ENCODE results near the gene TUBB4A. TPM values are rescaled to one million over a fixed set of nuclear protein-coding genes. Genes with fewer than 3 reads are reported as not detected.

Gene TUBB4A
- total RNA-seq, 1 experiment from 2014 or later = 4.4 TPM

- intact Hi-C loops (cut with micrococcal nuclease; ENCODE audit: unreplicated experiment) (no loop called here), in situ Hi-C loops (cut with HindIII; ENCODE audit: low pct_unique_long_range_greater_than_20kb, low sequenced_read_pairs) (no loop called here)
- ChIA-PET POLR2A (interaction anchor here (0.6 kb wide), 1 partner anchor 20 kb away, joined by 5 read pairs; no protein-coding TSS in a partner anchor), CTCF (no interaction called here)
- no peak for TF ChIP-seq SIN3A (IDR thresholded peaks at IDR 0.05; ENCODE audit: borderline replicate concordance, insufficient read depth, low read depth, low read length)
- TF ChIP-seq POLR2AphosphoS5 (IDR thresholded peaks at IDR 0.05; ENCODE audit: low read depth, low read length) = no peak
- no peak for TF ChIP-seq TCF7L2 (IDR thresholded peaks at IDR 0.05; ENCODE audit: low read depth, low read length)
- Histone ChIP-seq H3K9me3 (ENCODE audit: control insufficient read depth, insufficient read depth, low read depth, low read length) (no peaks in the 10 kb centered on the region), H3K4me3 (ENCODE audit: low read depth in 2 of 2, low read length in 2 of 2) (peak overlapping the region; percentile 33 to 58), H3K4me1 (ENCODE audit: control insufficient read depth, insufficient read depth, low read length) (no peaks in the 10 kb centered on the region), H3K36me3 (ENCODE audit: control insufficient read depth, insufficient read depth, low read length) (no peaks in the 10 kb centered on the region), H3K27me3 (ENCODE audit: control insufficient read depth, insufficient read depth, low read length) (no peaks in the 10 kb centered on the region), H3K27ac (ENCODE audit: low read length) (no peak overlapping the region; the same call in 1 of the 2 replicates)
- DNase-seq (ENCODE audit: low read depth, low spot score) = no peak
- no peak for ATAC-seq
- BruUV-seq (replicated peaks) = no TSS peak
Observed at GRCh38 chr19:6476896-6477431, 25.1 kb downstream of the TUBB4A start.

- no peak for TF ChIP-seq SIN3A (IDR thresholded peaks at IDR 0.05; ENCODE audit: borderline replicate concordance, insufficient read depth, low read depth, low read length)
- TF ChIP-seq CTCF (IDR thresholded peaks at IDR 0.05) = no peak
- TF ChIP-seq REST (IDR thresholded peaks at IDR 0.05; ENCODE audit: insufficient read depth in 1 of 2, low read depth in 2 of 2, low read length in 1 of 2) = no peak
- TF ChIP-seq TCF7L2 (IDR thresholded peaks at IDR 0.05; ENCODE audit: low read depth, low read length) = no peak
- TF ChIP-seq POLR2AphosphoS5 (IDR thresholded peaks at IDR 0.05; ENCODE audit: low read depth, low read length) = no peak
- H3K4me1 ChIP-seq (ENCODE audit: control insufficient read depth, insufficient read depth, low read length) = no peaks in the 10 kb centered on the region
- POLR2A ChIA-PET = interaction anchor here (0.6 kb wide), 1 partner anchor 20 kb away, joined by 5 read pairs; no protein-coding TSS in a partner anchor
- H3K27ac ChIP-seq (ENCODE audit: low read length) = no peak overlapping the region; the same call in 1 of the 2 replicates
- no peaks in the 10 kb centered on the region for H3K27me3 ChIP-seq (ENCODE audit: control insufficient read depth, insufficient read depth, low read length)
- peak overlapping the region; percentile 33 to 58 for H3K4me3 ChIP-seq (ENCODE audit: low read depth in 2 of 2, low read length in 2 of 2)
- CTCF ChIA-PET = interaction anchor here (0.6 kb wide), 1 partner anchor 51 kb away, joined by 3 read pairs; the partner anchor contains the start of gene KHSRP
- BruUV-seq (replicated peaks) = no TSS peak
- H3K9me3 ChIP-seq (ENCODE audit: control insufficient read depth, insufficient read depth, low read depth, low read length) = no peaks in the 10 kb centered on the region
- in situ Hi-C loops (cut with HindIII; ENCODE audit: low pct_unique_long_range_greater_than_20kb, low sequenced_read_pairs) (no loop called here), intact Hi-C loops (cut with micrococcal nuclease; ENCODE audit: unreplicated experiment) (no loop called here)
- peak; percentile 51 for DNase-seq (ENCODE audit: low read depth, low spot score)
- ATAC-seq = peak; percentile 85
- no peaks in the 10 kb centered on the region for H3K36me3 ChIP-seq (ENCODE audit: control insufficient read depth, insufficient read depth, low read length)
Observed at GRCh38 chr19:6476155-6476895, 25.8 kb downstream of the TUBB4A start.
